Astrocyte of the cerebellum (primary cell): ENCODE measurements around the gene CCDC191.

Source experiments
- DNase-seq: peaks from one replicate; pipeline ENCODE4 v3.0.0-alpha.2; 2011; ENCODE audit warnings: low read depth
- H3K4me3 ChIP-seq: 2 replicates; pipeline ENCODE4 v1.5.1; 2011; ENCODE audit warnings: mild to moderate bottlenecking, low read depth, low read length, moderate library complexity
- CTCF ChIP-seq: IDR thresholded peaks from 2 replicates; pipeline ENCODE4 v1.5.1; 2012; ENCODE audit warnings: low read length, low read depth, moderate library complexity, mild to moderate bottlenecking; ENCODE audit errors: missing control alignments
- in situ Hi-C: cut with HindIII; loops from 2 replicates; pipeline ENCODE4 v1.10.0; 2017; ENCODE audit warnings: low sequenced_read_pairs

Gene CCDC191

GRCh38 chr3:114020907-114021306 is 35.4 kb downstream of the CCDC191 start:
- no peak for TF ChIP-seq CTCF
- DNase-seq = no peak
- no peak overlapping the region for H3K4me3 ChIP-seq
- in situ Hi-C loops = no loop called here

- DNase-seq = no peak
- no peak overlapping the region for H3K4me3 ChIP-seq
- TF ChIP-seq CTCF = no peak
- in situ Hi-C loops = no loop called here
Observed at GRCh38 chr3:114019486-114019885, 36.8 kb downstream of the CCDC191 start.

- no peak for DNase-seq
- in situ Hi-C loops = no loop called here
- TF ChIP-seq CTCF = no peak
- H3K4me3 ChIP-seq = no peak overlapping the region
Observed at GRCh38 chr3:114014211-114014610, 42.1 kb downstream of the CCDC191 start.

GRCh38 chr3:114011059-114011797 is 45.1 kb downstream of the CCDC191 start:
- no peak for DNase-seq
- TF ChIP-seq CTCF = no peak
- in situ Hi-C loops = no loop called here
- no peak overlapping the region for H3K4me3 ChIP-seq

GRCh38 chr3:114005481-114005880 is 50.8 kb downstream of the CCDC191 start:
- in situ Hi-C loops = no loop called here
- H3K4me3 ChIP-seq = no peak overlapping the region
- DNase-seq = no peak
- no peak for TF ChIP-seq CTCF

- H3K4me3 ChIP-seq = no peak overlapping the region
- no peak for DNase-seq
- in situ Hi-C loops = no loop called here
- TF ChIP-seq CTCF = no peak
Observed at GRCh38 chr3:113985541-113985940, 70.8 kb downstream of the CCDC191 start.
